HepG2 (cell line): ENCODE data around the gene RPL3. TPM values are rescaled to one million over a fixed set of nuclear protein-coding genes. Genes with fewer than 3 reads are reported as not detected.

Experiments
- ATAC-seq: fragments of 200-7000 bp; cut with Tn5 transposase; 3 replicates; pipeline ENCODE4 v1.9.1; 2020; ENCODE audit warnings: mild to moderate bottlenecking, moderate library complexity
- BruUV-seq: library from RNA; stranded (reverse); fragments of 400-500 nt; replicated peaks from 2 replicates; lab custom pipeline; 2021; lab: Mats Ljungman, UMichigan
- CTCF ChIA-PET: fragments of 300-600 bp; formaldehyde crosslinking; extraction: SDS; loops from one replicate; lab custom pipeline; 2021; ENCODE audit warnings: low total read pairs, inconsistent platforms, low intra/inter-chr PET ratio; lab: Yijun Ruan, JAX
- POLR2A ChIA-PET: fragments of 350-600 bp; sonication (Branson Sonifier 250); formaldehyde crosslinking; loops from one replicate; lab custom pipeline; 2020; ENCODE audit warnings: antibody characterized with exemption, inconsistent platforms; lab: Yijun Ruan, JAX
- DNase-seq: peaks from one replicate; pipeline ENCODE4 v3.0.0-alpha.2; 2015; ENCODE audit warnings: low spot score
- FAIRE-seq: peaks from 3 replicates; lab custom pipeline; 2011; peaks lifted over from hg19 to GRCh38; lab: Jason Lieb, UNC
- H2AFZ ChIP-seq: one replicate; pipeline ENCODE4 v1.6.1; 2011; ENCODE audit warnings: low read length, inconsistent platforms
- H3K27ac ChIP-seq: fragments of 300-600 bp; 3 replicates; pipeline ENCODE4 v1.8.0; 2011; ENCODE audit warnings: mixed run types, mild to moderate bottlenecking, mixed read lengths, low read length, inconsistent platforms; ENCODE audit not compliant: insufficient read depth; ENCODE audit errors: extremely low read length
- H3K27me3 ChIP-seq, 2 experiments: fragments of 200-600 bp in 1 of 2; 2 replicates in 1 of 2; 3 replicates in 1 of 2; pipeline versions ENCODE4 v1.6.0 to v1.8.0; 2011; ENCODE audit warnings: low read length in 2 of 2, mild to moderate bottlenecking in 2 of 2, moderate library complexity in 2 of 2, inconsistent platforms in 1 of 2; ENCODE audit not compliant: insufficient read depth in 2 of 2, control insufficient read depth in 1 of 2
- H3K36me3 ChIP-seq, 2 experiments: fragments of 200-600 bp in 1 of 2; replicated peaks in 1 of 2; 2 replicates in 1 of 2; 3 replicates in 1 of 2; pipeline versions ENCODE4 v1.5.1 to v1.8.0; 2011; ENCODE audit warnings: low read length in 2 of 2, inconsistent platforms in 1 of 2; ENCODE audit not compliant: insufficient read depth in 2 of 2, control insufficient read depth in 1 of 2
- H3K4me1 ChIP-seq: 2 replicates; pipeline ENCODE4 v1.5.1; 2012; ENCODE audit warnings: low read length, inconsistent platforms; ENCODE audit not compliant: insufficient read depth
- H3K4me2 ChIP-seq: 2 replicates; pipeline ENCODE4 v1.6.0; 2011; ENCODE audit warnings: low read depth, low read length, inconsistent platforms
- H3K4me3 ChIP-seq, 3 experiments: fragments of 200-600 bp in 1 of 3; sonication (generic), shearing (Covaris generic) in 1 of 3; replicated peaks in 1 of 3; 2 replicates each; pipeline ENCODE4 v1.5.1; 2011 to 2016; ENCODE audit warnings: low read length in 3 of 3, inconsistent platforms in 2 of 3, low read depth in 2 of 3, mild to moderate bottlenecking in 2 of 3, control low read depth in 1 of 3, mixed read lengths in 1 of 3; ENCODE audit not compliant: insufficient read depth in 1 of 3
- H3K79me2 ChIP-seq: one replicate; pipeline ENCODE4 v1.6.1; 2011; ENCODE audit warnings: low read length, inconsistent platforms; ENCODE audit not compliant: insufficient read depth
- H3K9ac ChIP-seq: 2 replicates; pipeline ENCODE4 v1.6.0; 2011; ENCODE audit warnings: mild to moderate bottlenecking, low read depth, low read length, inconsistent platforms; ENCODE audit not compliant: insufficient read depth
- H3K9me3 ChIP-seq: 2 replicates; pipeline ENCODE4 v1.5.1; 2012; ENCODE audit warnings: mild to moderate bottlenecking, low read length
- H4K20me1 ChIP-seq: 2 replicates; pipeline ENCODE4 v1.6.0; 2011; ENCODE audit warnings: inconsistent platforms, mild to moderate bottlenecking, low read length, moderate library complexity; ENCODE audit not compliant: insufficient read depth
- CENPT ChIP-seq: sonication (generic); formaldehyde crosslinking; IDR thresholded peaks from 2 replicates; pipeline ENCODE4 v1.8.0; 2022; ENCODE audit warnings: low read depth, mild to moderate bottlenecking, moderate library complexity, missing genetic modification reagents
- HNRNPLL ChIP-seq: fragments of 200-400 bp; formaldehyde crosslinking; IDR thresholded peaks from 2 replicates; pipeline ENCODE4 v1.6.1; 2017; ENCODE audit warnings: mild to moderate bottlenecking, low read depth, low read length; ENCODE audit not compliant: poor library complexity, severe bottlenecking
- PHF8 ChIP-seq: sonication (generic); formaldehyde crosslinking; IDR thresholded peaks from 2 replicates; pipeline ENCODE4 v1.5.0; 2020; ENCODE audit warnings: missing genetic modification reagents
- TBP ChIP-seq: sonication (generic); formaldehyde crosslinking; IDR thresholded peaks from 2 replicates; pipeline ENCODE4 v1.5.0; 2020; ENCODE audit warnings: missing genetic modification reagents
- ZNF720 ChIP-seq: sonication (generic); formaldehyde crosslinking; IDR thresholded peaks from 2 replicates; pipeline ENCODE4 v1.4.0; 2020; ENCODE audit warnings: missing genetic modification reagents
- ZSCAN21 ChIP-seq: sonication (generic); formaldehyde crosslinking; IDR thresholded peaks from 2 replicates; pipeline ENCODE4 v1.8.0; 2022; ENCODE audit warnings: mild to moderate bottlenecking, missing genetic modification reagents, moderate library complexity, borderline replicate concordance
- WGBS: methylation state at CpG from one replicate; pipeline ENCODE4 v1.1.6; 2017; ENCODE audit warnings: low lambda C conversion rate; 5-methylcytosine and 5-hydroxymethylcytosine counted together
- in situ Hi-C: cut with HindIII; loops from 2 replicates; pipeline ENCODE4 v1.10.0; 2017; ENCODE audit warnings: low pct_unique_long_range_greater_than_20kb; ENCODE audit not compliant: extremely low pct_ligation_motif_present
- intact Hi-C: fragments of 100-400 bp; cut with micrococcal nuclease; formaldehyde crosslinking; loops from one replicate; pipeline ENCODE4 v1.10.0; 2022; ENCODE audit not compliant: unreplicated experiment
- polyA plus RNA-seq, 8 experiments: library from polyadenylated mRNA; depleted of rRNA in 3 of 8; stranded (reverse) in 7 of 8; unstranded in 1 of 8; fragments of >200 nt; fragmentation: Illumina TruSeq in 4 of 8; extraction: Trizol in 4 of 8; gene quantifications; 2 replicates each; pipeline versions ENCODE4 v1.2.1 to v1.2.3, GENCODE V29; 2011 to 2016; ENCODE audit warnings: low read depth in 4 of 8, missing spikeins in 1 of 8, mixed read lengths in 1 of 8; ENCODE audit not compliant: insufficient read depth in 1 of 8
- total RNA-seq, 5 experiments: library from RNA; depleted of rRNA; stranded (reverse); fragments of >200 nt; fragmentation: Illumina TruSeq; extraction: Trizol; gene quantifications; 2 replicates each; pipeline ENCODE4 v1.2.3, GENCODE V29; 2016; ENCODE audit warnings: low read depth in 1 of 5
- TF ChIP-seq, protein P1 (sequence below): sonication (generic); formaldehyde crosslinking; conservative IDR thresholded peaks from 2 replicates; pipeline ENCODE4 v1.8.0; 2022; ENCODE audit warnings: mild to moderate bottlenecking, moderate library complexity, missing genetic modification reagents
- TF ChIP-seq, protein P2 (sequence below), 2 experiments: sonication (generic) in 1 of 2; formaldehyde crosslinking in 1 of 2; IDR thresholded peaks; 2 replicates each; pipeline versions ENCODE4 v1.4.0 to v1.6.1; 2016 to 2020; ENCODE audit warnings: borderline replicate concordance in 1 of 2, low read depth in 1 of 2, mild to moderate bottlenecking in 1 of 2, missing genetic modification reagents in 1 of 2
- TF ChIP-seq, protein P3 (sequence below), 2 experiments: IDR thresholded peaks; 2 replicates each; pipeline ENCODE4 v1.6.1; 2011 to 2012; ENCODE audit warnings: low read length in 2 of 2, borderline replicate concordance in 1 of 2, low read depth in 1 of 2, mild to moderate bottlenecking in 1 of 2, moderate library complexity in 1 of 2
- TF ChIP-seq, protein P4 (sequence below): sonication (generic); formaldehyde crosslinking; IDR thresholded peaks from 2 replicates; pipeline ENCODE4 v1.5.0; 2020; ENCODE audit warnings: missing genetic modification reagents, mild to moderate bottlenecking, borderline replicate concordance

Gene RPL3
- total and polyA plus RNA-seq, 2 of the 13 experiments (the other 11 are each of a cell fraction or from before 2014, with no cell fraction given): 1,051 to 3,279 TPM

GRCh38 chr22:39362932-39363331 lies 43.5 kb upstream of the RPL3 start:
- no peaks in the 10 kb centered on the region for H3K79me2 ChIP-seq
- no peak overlapping the region for H3K4me3 ChIP-seq
- no peaks in the 10 kb centered on the region for H4K20me1 ChIP-seq
- H3K27me3 ChIP-seq: peaks cover 0 to 10% of the 10 kb centered on the region in 2 experiments; a peak in 3 of 5 replicates
- in situ Hi-C loops: no loop called here
- no peak overlapping the region for H3K4me2 ChIP-seq
- ChIA-PET POLR2A (no interaction called here), CTCF (no interaction called here)
- no peaks in the 10 kb centered on the region for H3K36me3 ChIP-seq
- ATAC-seq (no peak), FAIRE-seq (no peak), DNase-seq (no peak)
- peaks cover 25% of the 10 kb centered on the region for H3K4me1 ChIP-seq
- H3K9me3 ChIP-seq: no peaks in the 10 kb centered on the region
- 22% methylated on average over 4 of the region's 4 CpGs for WGBS
- intact Hi-C loops: no loop called here
- H3K27ac ChIP-seq: no peak overlapping the region
- BruUV-seq: no TSS peak
- H2AFZ ChIP-seq: no peak overlapping the region
- no peak overlapping the region for H3K9ac ChIP-seq
- TF ChIP-seq TBP (CRISPR knock-in tag): no peak
- TF ChIP-seq, protein P1, sequence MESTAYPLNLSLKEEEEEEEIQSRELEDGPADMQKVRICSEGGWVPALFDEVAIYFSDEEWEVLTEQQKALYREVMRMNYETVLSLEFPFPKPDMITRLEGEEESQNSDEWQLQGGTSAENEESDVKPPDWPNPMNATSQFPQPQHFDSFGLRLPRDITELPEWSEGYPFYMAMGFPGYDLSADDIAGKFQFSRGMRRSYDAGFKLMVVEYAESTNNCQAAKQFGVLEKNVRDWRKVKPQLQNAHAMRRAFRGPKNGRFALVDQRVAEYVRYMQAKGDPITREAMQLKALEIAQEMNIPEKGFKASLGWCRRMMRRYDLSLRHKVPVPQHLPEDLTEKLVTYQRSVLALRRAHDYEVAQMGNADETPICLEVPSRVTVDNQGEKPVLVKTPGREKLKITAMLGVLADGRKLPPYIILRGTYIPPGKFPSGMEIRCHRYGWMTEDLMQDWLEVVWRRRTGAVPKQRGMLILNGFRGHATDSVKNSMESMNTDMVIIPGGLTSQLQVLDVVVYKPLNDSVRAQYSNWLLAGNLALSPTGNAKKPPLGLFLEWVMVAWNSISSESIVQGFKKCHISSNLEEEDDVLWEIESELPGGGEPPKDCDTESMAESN (CRISPR knock-in tag): no peak
- TF ChIP-seq, protein P2, sequence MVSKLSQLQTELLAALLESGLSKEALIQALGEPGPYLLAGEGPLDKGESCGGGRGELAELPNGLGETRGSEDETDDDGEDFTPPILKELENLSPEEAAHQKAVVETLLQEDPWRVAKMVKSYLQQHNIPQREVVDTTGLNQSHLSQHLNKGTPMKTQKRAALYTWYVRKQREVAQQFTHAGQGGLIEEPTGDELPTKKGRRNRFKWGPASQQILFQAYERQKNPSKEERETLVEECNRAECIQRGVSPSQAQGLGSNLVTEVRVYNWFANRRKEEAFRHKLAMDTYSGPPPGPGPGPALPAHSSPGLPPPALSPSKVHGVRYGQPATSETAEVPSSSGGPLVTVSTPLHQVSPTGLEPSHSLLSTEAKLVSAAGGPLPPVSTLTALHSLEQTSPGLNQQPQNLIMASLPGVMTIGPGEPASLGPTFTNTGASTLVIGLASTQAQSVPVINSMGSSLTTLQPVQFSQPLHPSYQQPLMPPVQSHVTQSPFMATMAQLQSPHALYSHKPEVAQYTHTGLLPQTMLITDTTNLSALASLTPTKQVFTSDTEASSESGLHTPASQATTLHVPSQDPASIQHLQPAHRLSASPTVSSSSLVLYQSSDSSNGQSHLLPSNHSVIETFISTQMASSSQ (IDR thresholded peaks at IDR 0.05; ENCODE audit: low read depth): no peak
- TF ChIP-seq, protein P2 (CRISPR knock-in tag; IDR thresholded peaks at IDR 0.05; ENCODE audit: borderline replicate concordance): no peak
- TF ChIP-seq ZNF720 (CRISPR knock-in tag): no peak
- TF ChIP-seq PHF8: no peak
- no peak for TF ChIP-seq CENPT (CRISPR knock-in tag)
- TF ChIP-seq, protein P3, sequence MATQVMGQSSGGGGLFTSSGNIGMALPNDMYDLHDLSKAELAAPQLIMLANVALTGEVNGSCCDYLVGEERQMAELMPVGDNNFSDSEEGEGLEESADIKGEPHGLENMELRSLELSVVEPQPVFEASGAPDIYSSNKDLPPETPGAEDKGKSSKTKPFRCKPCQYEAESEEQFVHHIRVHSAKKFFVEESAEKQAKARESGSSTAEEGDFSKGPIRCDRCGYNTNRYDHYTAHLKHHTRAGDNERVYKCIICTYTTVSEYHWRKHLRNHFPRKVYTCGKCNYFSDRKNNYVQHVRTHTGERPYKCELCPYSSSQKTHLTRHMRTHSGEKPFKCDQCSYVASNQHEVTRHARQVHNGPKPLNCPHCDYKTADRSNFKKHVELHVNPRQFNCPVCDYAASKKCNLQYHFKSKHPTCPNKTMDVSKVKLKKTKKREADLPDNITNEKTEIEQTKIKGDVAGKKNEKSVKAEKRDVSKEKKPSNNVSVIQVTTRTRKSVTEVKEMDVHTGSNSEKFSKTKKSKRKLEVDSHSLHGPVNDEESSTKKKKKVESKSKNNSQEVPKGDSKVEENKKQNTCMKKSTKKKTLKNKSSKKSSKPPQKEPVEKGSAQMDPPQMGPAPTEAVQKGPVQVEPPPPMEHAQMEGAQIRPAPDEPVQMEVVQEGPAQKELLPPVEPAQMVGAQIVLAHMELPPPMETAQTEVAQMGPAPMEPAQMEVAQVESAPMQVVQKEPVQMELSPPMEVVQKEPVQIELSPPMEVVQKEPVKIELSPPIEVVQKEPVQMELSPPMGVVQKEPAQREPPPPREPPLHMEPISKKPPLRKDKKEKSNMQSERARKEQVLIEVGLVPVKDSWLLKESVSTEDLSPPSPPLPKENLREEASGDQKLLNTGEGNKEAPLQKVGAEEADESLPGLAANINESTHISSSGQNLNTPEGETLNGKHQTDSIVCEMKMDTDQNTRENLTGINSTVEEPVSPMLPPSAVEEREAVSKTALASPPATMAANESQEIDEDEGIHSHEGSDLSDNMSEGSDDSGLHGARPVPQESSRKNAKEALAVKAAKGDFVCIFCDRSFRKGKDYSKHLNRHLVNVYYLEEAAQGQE (IDR thresholded peaks at IDR 0.05; ENCODE audit: borderline replicate concordance in 1 of 2, low read depth in 1 of 2, low read length in 2 of 2): no peak
- TF ChIP-seq, protein P4, sequence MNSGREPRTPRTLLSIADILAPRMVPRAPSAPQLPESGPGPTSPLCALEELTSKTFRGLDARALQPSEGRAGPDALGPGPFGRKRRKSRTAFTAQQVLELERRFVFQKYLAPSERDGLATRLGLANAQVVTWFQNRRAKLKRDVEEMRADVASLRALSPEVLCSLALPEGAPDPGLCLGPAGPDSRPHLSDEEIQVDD (CRISPR knock-in tag): no peak
- TF ChIP-seq HNRNPLL: no peak
- no peak for TF ChIP-seq ZSCAN21 (CRISPR knock-in tag)
